Epithelial cell of prostate (primary cell): Measurements from ENCODE around the gene TWIST1.

Experiments
- DNase-seq: peaks from one replicate; pipeline ENCODE4 v3.0.0-alpha.2; 2011; ENCODE audit warnings: low read depth, low spot score
- H3K27ac ChIP-seq: fragments of 450-650 bp; 2 replicates; pipeline ENCODE4 v1.5.1; 2017; ENCODE audit warnings: mild to moderate bottlenecking

The TWIST1 gene

GRCh38 chr7:19113855-19114550, 3.4 kb downstream of the TWIST1 start:
- no peak for DNase-seq
- no peak overlapping the region for H3K27ac ChIP-seq

GRCh38 chr7:19113002-19113350, 4.5 kb downstream of the TWIST1 start:
- no peak for DNase-seq
- H3K27ac ChIP-seq = no peak overlapping the region

- H3K27ac ChIP-seq = no peak overlapping the region
- no peak for DNase-seq
Measured at GRCh38 chr7:19112274-19113001, 5.0 kb downstream of the TWIST1 start.

GRCh38 chr7:19111474-19112273, 5.8 kb downstream of the TWIST1 start:
- no peak for DNase-seq
- no peak overlapping the region for H3K27ac ChIP-seq

GRCh38 chr7:19110776-19111175, 6.7 kb downstream of the TWIST1 start:
- DNase-seq = no peak

GRCh38 chr7:19110026-19110730, 7.3 kb downstream of the TWIST1 start:
- no peak overlapping the region for H3K27ac ChIP-seq

More at GRCh38 chr7:19110776-19111175, 6.7 kb downstream of the TWIST1 start:
- no peak overlapping the region for H3K27ac ChIP-seq

GRCh38 chr7:19109000-19109946, 8.2 kb downstream of the TWIST1 start:
- no peak overlapping the region for H3K27ac ChIP-seq

More at GRCh38 chr7:19110026-19110730, 7.3 kb downstream of the TWIST1 start:
- no peak for DNase-seq

GRCh38 chr7:19107356-19108146, 9.9 kb downstream of the TWIST1 start:
- no peak overlapping the region for H3K27ac ChIP-seq
- DNase-seq = no peak

More at GRCh38 chr7:19109000-19109946, 8.2 kb downstream of the TWIST1 start:
- DNase-seq = no peak

- H3K27ac ChIP-seq = no peak overlapping the region
- DNase-seq = no peak
Measured at GRCh38 chr7:19107081-19107355, 10.4 kb downstream of the TWIST1 start.

- DNase-seq = no peak
- no peak overlapping the region for H3K27ac ChIP-seq
Measured at GRCh38 chr7:19106241-19107080, 11.0 kb downstream of the TWIST1 start.

- H3K27ac ChIP-seq = no peak overlapping the region
- DNase-seq = no peak
Measured at GRCh38 chr7:19105546-19105945, 11.9 kb downstream of the TWIST1 start.

- DNase-seq = no peak
- H3K27ac ChIP-seq = no peak overlapping the region
Measured at GRCh38 chr7:19104811-19105210, 12.6 kb downstream of the TWIST1 start.

- no peak for DNase-seq
- H3K27ac ChIP-seq = no peak overlapping the region
Measured at GRCh38 chr7:19102884-19103283, 14.6 kb downstream of the TWIST1 start.

GRCh38 chr7:19101909-19102308, 15.5 kb downstream of the TWIST1 start:
- no peak for DNase-seq
- no peak overlapping the region for H3K27ac ChIP-seq

GRCh38 chr7:19101472-19101871, 16.0 kb downstream of the TWIST1 start:
- no peak for DNase-seq
- no peak overlapping the region for H3K27ac ChIP-seq

- DNase-seq = no peak
- no peak overlapping the region for H3K27ac ChIP-seq
Measured at GRCh38 chr7:19099924-19100323, 17.5 kb downstream of the TWIST1 start.

GRCh38 chr7:19099194-19099593, 18.2 kb downstream of the TWIST1 start:
- DNase-seq = no peak
- no peak overlapping the region for H3K27ac ChIP-seq

- DNase-seq = no peak
- no peak overlapping the region for H3K27ac ChIP-seq
Measured at GRCh38 chr7:19098510-19098909, 18.9 kb downstream of the TWIST1 start.
